Measurements from ENCODE around the gene CENPT.

CENPT gene

GRCh38 chr16:67833415-67834241, 13.9 kb downstream of the CENPT start:
- peak overlapping the region; percentile 39 for H3K27ac ChIP-seq (ENCODE audit: poor library complexity, severe bottlenecking)
- H3K9me3 ChIP-seq (ENCODE audit: severe bottlenecking): no peaks in the 10 kb centered on the region
- DNase-seq (ENCODE audit: low spot score) (peak; percentile 89), ATAC-seq (ENCODE audit: low read depth) (peak; percentile 96)
- H3K27me3 ChIP-seq (ENCODE audit: insufficient read depth, poor library complexity, severe bottlenecking): no peaks in the 10 kb centered on the region
- TF ChIP-seq CTCF (IDR thresholded peaks at IDR 0.05; ENCODE audit: poor library complexity, severe bottlenecking): no peak
- peak overlapping the region; percentile 75 for H3K4me3 ChIP-seq (ENCODE audit: severe bottlenecking)
- no peaks in the 10 kb centered on the region for H3K4me1 ChIP-seq (ENCODE audit: insufficient read depth, poor library complexity, severe bottlenecking)
- H3K36me3 ChIP-seq (ENCODE audit: low read depth): peaks cover 16% of the 10 kb centered on the region

GRCh38 chr16:67833030-67833414, 14.5 kb downstream of the CENPT start:
- Histone ChIP-seq H3K27ac (ENCODE audit: poor library complexity, severe bottlenecking) (peak overlapping the region; percentile 39), H3K4me1 (ENCODE audit: insufficient read depth, poor library complexity, severe bottlenecking) (no peaks in the 10 kb centered on the region), H3K36me3 (ENCODE audit: low read depth) (peaks cover 16% of the 10 kb centered on the region), H3K9me3 (ENCODE audit: severe bottlenecking) (no peaks in the 10 kb centered on the region), H3K27me3 (ENCODE audit: insufficient read depth, poor library complexity, severe bottlenecking) (no peaks in the 10 kb centered on the region), H3K4me3 (ENCODE audit: severe bottlenecking) (peak overlapping the region; percentile 75)
- TF ChIP-seq CTCF (IDR thresholded peaks at IDR 0.05; ENCODE audit: poor library complexity, severe bottlenecking): no peak
- ATAC-seq (ENCODE audit: low read depth) (peak; percentile 75), DNase-seq (ENCODE audit: low spot score) (no peak)

- DNase-seq (ENCODE audit: low spot score): no peak
- no peak overlapping the region for H3K27ac ChIP-seq (ENCODE audit: poor library complexity, severe bottlenecking)
- no peaks in the 10 kb centered on the region for H3K27me3 ChIP-seq (ENCODE audit: insufficient read depth, poor library complexity, severe bottlenecking)
- H3K9me3 ChIP-seq (ENCODE audit: severe bottlenecking): no peaks in the 10 kb centered on the region
- H3K4me1 ChIP-seq (ENCODE audit: insufficient read depth, poor library complexity, severe bottlenecking): no peaks in the 10 kb centered on the region
- H3K4me3 ChIP-seq (ENCODE audit: severe bottlenecking): no peak overlapping the region
- H3K36me3 ChIP-seq (ENCODE audit: low read depth): peaks cover 16% of the 10 kb centered on the region
- no peak for TF ChIP-seq CTCF (IDR thresholded peaks at IDR 0.05; ENCODE audit: poor library complexity, severe bottlenecking)
- ATAC-seq (ENCODE audit: low read depth): no peak
Measured at GRCh38 chr16:67828651-67829050, 18.8 kb downstream of the CENPT start.

DNA sequence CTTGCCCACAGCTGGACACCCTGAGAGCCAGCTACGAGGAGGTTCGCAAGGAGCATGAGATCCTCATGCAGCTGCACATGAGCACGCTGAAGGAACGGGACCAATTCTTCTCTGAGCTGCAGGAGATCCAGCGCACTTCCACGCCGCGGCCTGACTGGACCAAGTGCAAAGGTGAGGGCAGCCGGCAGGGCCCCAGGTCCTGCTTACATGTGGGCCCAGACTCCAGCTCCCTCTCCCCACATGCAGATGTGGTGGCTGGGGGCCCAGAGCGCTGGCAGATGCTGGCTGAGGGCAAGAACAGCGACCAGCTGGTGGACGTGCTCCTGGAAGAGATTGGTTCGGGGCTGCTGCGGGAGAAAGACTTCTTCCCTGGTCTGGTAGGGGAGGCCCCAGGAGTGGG, 21.6 kb downstream of the CENPT start:
- ATAC-seq (ENCODE audit: low read depth): no peak
- Histone ChIP-seq H3K27ac (ENCODE audit: poor library complexity, severe bottlenecking) (no peak overlapping the region), H3K9me3 (ENCODE audit: severe bottlenecking) (no peaks in the 10 kb centered on the region), H3K4me3 (ENCODE audit: severe bottlenecking) (no peak overlapping the region), H3K36me3 (ENCODE audit: low read depth) (peaks cover 9% of the 10 kb centered on the region; the same call in 1 of the 2 replicates), H3K4me1 (ENCODE audit: insufficient read depth, poor library complexity, severe bottlenecking) (no peaks in the 10 kb centered on the region), H3K27me3 (ENCODE audit: insufficient read depth, poor library complexity, severe bottlenecking) (no peaks in the 10 kb centered on the region)
- no peak for TF ChIP-seq CTCF (IDR thresholded peaks at IDR 0.05; ENCODE audit: poor library complexity, severe bottlenecking)
- no peak for DNase-seq (ENCODE audit: low spot score)

DNA sequence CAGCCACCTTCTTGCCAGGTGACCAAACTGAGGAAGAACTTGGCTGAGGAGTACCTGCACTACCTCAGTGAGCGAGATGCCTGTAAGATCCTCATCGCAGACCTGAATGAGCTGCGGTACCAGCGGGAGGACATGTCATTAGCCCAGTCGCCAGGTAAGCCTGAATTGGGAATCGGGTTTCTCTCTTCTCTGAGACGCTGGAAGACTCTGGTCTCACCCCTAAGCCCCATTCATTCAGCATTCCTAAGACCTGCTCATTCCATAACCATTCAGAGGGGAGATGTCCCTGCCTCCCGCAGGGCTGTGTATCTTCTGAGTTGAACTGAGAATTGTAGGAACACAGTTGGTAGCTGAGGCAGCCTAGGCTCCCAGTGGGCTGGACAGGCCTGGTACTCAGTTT, 22.4 kb downstream of the CENPT start:
- Histone ChIP-seq H3K36me3 (ENCODE audit: low read depth) (peaks cover 4% of the 10 kb centered on the region; the same call in 1 of the 2 replicates), H3K4me1 (ENCODE audit: insufficient read depth, poor library complexity, severe bottlenecking) (no peaks in the 10 kb centered on the region), H3K27ac (ENCODE audit: poor library complexity, severe bottlenecking) (no peak overlapping the region), H3K4me3 (ENCODE audit: severe bottlenecking) (no peak overlapping the region), H3K9me3 (ENCODE audit: severe bottlenecking) (no peaks in the 10 kb centered on the region), H3K27me3 (ENCODE audit: insufficient read depth, poor library complexity, severe bottlenecking) (no peaks in the 10 kb centered on the region)
- ATAC-seq (ENCODE audit: low read depth) (no peak), DNase-seq (ENCODE audit: low spot score) (no peak)
- no peak for TF ChIP-seq CTCF (IDR thresholded peaks at IDR 0.05; ENCODE audit: poor library complexity, severe bottlenecking)

Data from RWPE2 (cell line).